ENCODE measurements around the gene FANCG. TPM values are rescaled to one million over a fixed set of nuclear protein-coding genes. Genes with fewer than 3 reads are reported as not detected.

Gene FANCG
- total RNA-seq, 1 donor from 2014 or later, result 14.1 TPM

DNA sequence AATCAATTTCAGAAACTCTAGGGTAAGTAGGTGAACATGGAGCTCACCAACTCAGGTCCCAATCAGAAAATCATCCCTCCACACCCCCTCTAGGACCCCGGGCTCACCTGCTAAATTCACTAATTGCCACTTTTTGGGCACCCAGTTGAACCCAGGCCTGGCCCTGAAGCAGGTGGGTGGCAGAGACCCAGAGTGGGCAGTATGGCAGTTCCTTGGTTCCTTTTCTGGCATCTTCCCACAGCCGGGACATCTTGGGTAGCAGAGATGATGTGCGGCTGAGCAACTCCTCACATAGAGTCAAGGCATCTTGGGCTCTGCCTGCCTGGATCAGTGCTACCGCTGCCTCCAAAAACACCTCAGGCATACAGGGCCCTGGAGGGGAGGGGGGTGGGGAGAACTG, 4.4 kb downstream of the FANCG start:
- DNase-seq (ENCODE audit: low read depth) (no peak), FAIRE-seq (no peak)
- no peak overlapping the region for H3K4me3 ChIP-seq (ENCODE audit: insufficient read depth, low read depth, low read length)
- Mint-ChIP-seq H3K4me1 (ENCODE audit: low read depth, unreplicated experiment) (peaks cover 5% of the 10 kb centered on the region), H3K9me3 (ENCODE audit: unreplicated experiment) (peaks cover 4% of the 10 kb centered on the region), H3K27me3 (ENCODE audit: low read depth, unreplicated experiment) (no peaks in the 10 kb centered on the region), H3K27ac (ENCODE audit: unreplicated experiment) (no peak overlapping the region), H3K36me3 (ENCODE audit: low read depth, unreplicated experiment) (peaks cover 13% of the 10 kb centered on the region), H3K4me3 (ENCODE audit: unreplicated experiment) (no peak overlapping the region)
- H3K27ac ChIP-seq (ENCODE audit: low read depth, low read length), result no peak overlapping the region
- H3K27me3 ChIP-seq (ENCODE audit: insufficient read depth, low read length), result no peaks in the 10 kb centered on the region
- H3K9me3 ChIP-seq (ENCODE audit: insufficient read depth, low read depth, low read length), result no peaks in the 10 kb centered on the region
- no peak for TF ChIP-seq EZH2 (IDR thresholded peaks at IDR 0.05; ENCODE audit: insufficient read depth, low read length)
- TF ChIP-seq, protein P1, sequence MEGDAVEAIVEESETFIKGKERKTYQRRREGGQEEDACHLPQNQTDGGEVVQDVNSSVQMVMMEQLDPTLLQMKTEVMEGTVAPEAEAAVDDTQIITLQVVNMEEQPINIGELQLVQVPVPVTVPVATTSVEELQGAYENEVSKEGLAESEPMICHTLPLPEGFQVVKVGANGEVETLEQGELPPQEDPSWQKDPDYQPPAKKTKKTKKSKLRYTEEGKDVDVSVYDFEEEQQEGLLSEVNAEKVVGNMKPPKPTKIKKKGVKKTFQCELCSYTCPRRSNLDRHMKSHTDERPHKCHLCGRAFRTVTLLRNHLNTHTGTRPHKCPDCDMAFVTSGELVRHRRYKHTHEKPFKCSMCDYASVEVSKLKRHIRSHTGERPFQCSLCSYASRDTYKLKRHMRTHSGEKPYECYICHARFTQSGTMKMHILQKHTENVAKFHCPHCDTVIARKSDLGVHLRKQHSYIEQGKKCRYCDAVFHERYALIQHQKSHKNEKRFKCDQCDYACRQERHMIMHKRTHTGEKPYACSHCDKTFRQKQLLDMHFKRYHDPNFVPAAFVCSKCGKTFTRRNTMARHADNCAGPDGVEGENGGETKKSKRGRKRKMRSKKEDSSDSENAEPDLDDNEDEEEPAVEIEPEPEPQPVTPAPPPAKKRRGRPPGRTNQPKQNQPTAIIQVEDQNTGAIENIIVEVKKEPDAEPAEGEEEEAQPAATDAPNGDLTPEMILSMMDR (IDR thresholded peaks at IDR 0.05; ENCODE audit: insufficient read depth, low read depth, low read length), result no peak
- H3K79me2 ChIP-seq (ENCODE audit: insufficient read depth, low read length), result peaks cover 51% of the 10 kb centered on the region
- H3K4me1 ChIP-seq (ENCODE audit: insufficient read depth, low read length), result peaks cover 28% of the 10 kb centered on the region
- no peak overlapping the region for H3K4me2 ChIP-seq (ENCODE audit: low read length)
- peaks cover 26% of the 10 kb centered on the region for H4K20me1 ChIP-seq (ENCODE audit: insufficient read depth, low read length)
- no peak overlapping the region for H3K9ac ChIP-seq (ENCODE audit: low read length)
- no peak overlapping the region for H2AFZ ChIP-seq (ENCODE audit: low read depth, low read length)
- peaks cover 8% of the 10 kb centered on the region for H3K36me3 ChIP-seq (ENCODE audit: insufficient read depth, low read length)

DNA sequence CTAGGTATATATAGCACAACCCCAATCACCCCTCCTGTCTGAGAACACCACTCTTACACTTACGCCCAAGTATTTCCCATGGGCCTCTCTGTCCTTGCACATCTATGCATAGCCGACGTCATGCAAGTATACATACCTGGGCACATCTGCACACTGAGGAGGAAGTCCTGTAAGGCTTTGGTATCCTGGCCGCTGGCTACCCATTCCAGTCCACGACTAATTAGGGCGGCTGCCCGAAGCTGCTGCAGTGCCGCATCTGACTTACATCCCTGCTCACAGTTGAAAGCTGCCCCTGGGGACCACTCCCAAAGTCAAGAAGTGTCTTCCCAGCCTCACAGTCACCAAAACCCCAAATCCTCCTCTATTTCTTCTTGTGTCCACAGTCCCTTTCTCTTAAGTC, 5.0 kb downstream of the FANCG start:
- Histone ChIP-seq H3K9me3 (ENCODE audit: insufficient read depth, low read depth, low read length) (no peaks in the 10 kb centered on the region), H3K36me3 (ENCODE audit: insufficient read depth, low read length) (peaks cover 12% of the 10 kb centered on the region), H3K4me2 (ENCODE audit: low read length) (no peak overlapping the region), H2AFZ (ENCODE audit: low read depth, low read length) (no peak overlapping the region), H3K79me2 (ENCODE audit: insufficient read depth, low read length) (peaks cover 57% of the 10 kb centered on the region), H3K27ac (ENCODE audit: low read depth, low read length) (no peak overlapping the region), H4K20me1 (ENCODE audit: insufficient read depth, low read length) (peaks cover 31% of the 10 kb centered on the region), H3K27me3 (ENCODE audit: insufficient read depth, low read length) (no peaks in the 10 kb centered on the region), H3K9ac (ENCODE audit: low read length) (no peak overlapping the region), H3K4me1 (ENCODE audit: insufficient read depth, low read length) (peaks cover 34% of the 10 kb centered on the region), H3K4me3 (ENCODE audit: insufficient read depth, low read depth, low read length) (no peak overlapping the region)
- Mint-ChIP-seq H3K4me3 (ENCODE audit: unreplicated experiment) (no peak overlapping the region), H3K27me3 (ENCODE audit: low read depth, unreplicated experiment) (no peaks in the 10 kb centered on the region), H3K4me1 (ENCODE audit: low read depth, unreplicated experiment) (peaks cover 8% of the 10 kb centered on the region), H3K36me3 (ENCODE audit: low read depth, unreplicated experiment) (peaks cover 15% of the 10 kb centered on the region), H3K27ac (ENCODE audit: unreplicated experiment) (no peak overlapping the region), H3K9me3 (ENCODE audit: unreplicated experiment) (peaks cover 4% of the 10 kb centered on the region)
- TF ChIP-seq, protein P1 (IDR thresholded peaks at IDR 0.05; ENCODE audit: insufficient read depth, low read depth, low read length), result no peak
- TF ChIP-seq EZH2 (IDR thresholded peaks at IDR 0.05; ENCODE audit: insufficient read depth, low read length), result no peak
- DNase-seq (ENCODE audit: low read depth), result no peak
- no peak for FAIRE-seq

DNA sequence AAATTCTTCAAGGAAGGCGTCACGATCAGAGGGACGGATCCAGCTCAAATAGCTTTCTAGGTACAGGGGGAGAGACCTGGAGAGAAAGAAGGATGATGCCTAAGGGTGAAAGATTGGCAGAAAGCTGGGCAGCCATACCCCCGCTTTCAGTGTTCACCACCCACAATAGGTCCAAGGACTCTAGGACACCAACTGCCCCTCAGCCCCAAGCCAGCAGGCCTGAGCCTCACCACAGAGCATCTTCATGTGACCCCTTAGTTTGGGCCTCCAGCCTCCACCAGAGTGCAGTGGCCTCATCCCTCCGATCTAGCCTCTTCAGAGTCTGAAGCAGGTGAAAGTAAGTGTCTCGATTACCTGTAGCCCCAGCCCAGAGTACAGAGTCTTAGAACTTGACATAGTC, 5.6 kb downstream of the FANCG start:
- peaks cover 38% of the 10 kb centered on the region for H4K20me1 ChIP-seq (ENCODE audit: insufficient read depth, low read length)
- Mint-ChIP-seq H3K36me3 (ENCODE audit: low read depth, unreplicated experiment) (peaks cover 15% of the 10 kb centered on the region), H3K4me1 (ENCODE audit: low read depth, unreplicated experiment) (peaks cover 11% of the 10 kb centered on the region), H3K27me3 (ENCODE audit: low read depth, unreplicated experiment) (no peaks in the 10 kb centered on the region), H3K9me3 (ENCODE audit: unreplicated experiment) (peaks cover 4% of the 10 kb centered on the region), H3K4me3 (ENCODE audit: unreplicated experiment) (no peak overlapping the region), H3K27ac (ENCODE audit: unreplicated experiment) (no peak overlapping the region)
- H3K4me2 ChIP-seq (ENCODE audit: low read length), result no peak overlapping the region
- H3K27me3 ChIP-seq (ENCODE audit: insufficient read depth, low read length), result no peaks in the 10 kb centered on the region
- H3K36me3 ChIP-seq (ENCODE audit: insufficient read depth, low read length), result peaks cover 12% of the 10 kb centered on the region
- DNase-seq (ENCODE audit: low read depth), result no peak
- H2AFZ ChIP-seq (ENCODE audit: low read depth, low read length), result no peak overlapping the region
- peaks cover 60% of the 10 kb centered on the region for H3K79me2 ChIP-seq (ENCODE audit: insufficient read depth, low read length)
- H3K4me1 ChIP-seq (ENCODE audit: insufficient read depth, low read length), result peaks cover 35% of the 10 kb centered on the region
- no peak overlapping the region for H3K9ac ChIP-seq (ENCODE audit: low read length)
- no peak overlapping the region for H3K27ac ChIP-seq (ENCODE audit: low read depth, low read length)
- no peaks in the 10 kb centered on the region for H3K9me3 ChIP-seq (ENCODE audit: insufficient read depth, low read depth, low read length)
- H3K4me3 ChIP-seq (ENCODE audit: insufficient read depth, low read depth, low read length), result no peak overlapping the region
- TF ChIP-seq EZH2 (IDR thresholded peaks at IDR 0.05; ENCODE audit: insufficient read depth, low read length), result no peak
- TF ChIP-seq, protein P1 (IDR thresholded peaks at IDR 0.05; ENCODE audit: insufficient read depth, low read depth, low read length), result no peak
- FAIRE-seq, result no peak

Data from astrocyte (in vitro differentiated cells and primary cell).